GM19324 (cell line): ENCODE measurements around the gene RNF112.

Experiments
- ATAC-seq: cut with Tn5 transposase; IDR thresholded peaks from one replicate; pipeline ENCODE4 v1.9.1; 2021; ENCODE audit warnings: mild to moderate bottlenecking, moderate library complexity; ENCODE audit not compliant: unreplicated experiment, low FRiP score

RNF112 gene

DNA sequence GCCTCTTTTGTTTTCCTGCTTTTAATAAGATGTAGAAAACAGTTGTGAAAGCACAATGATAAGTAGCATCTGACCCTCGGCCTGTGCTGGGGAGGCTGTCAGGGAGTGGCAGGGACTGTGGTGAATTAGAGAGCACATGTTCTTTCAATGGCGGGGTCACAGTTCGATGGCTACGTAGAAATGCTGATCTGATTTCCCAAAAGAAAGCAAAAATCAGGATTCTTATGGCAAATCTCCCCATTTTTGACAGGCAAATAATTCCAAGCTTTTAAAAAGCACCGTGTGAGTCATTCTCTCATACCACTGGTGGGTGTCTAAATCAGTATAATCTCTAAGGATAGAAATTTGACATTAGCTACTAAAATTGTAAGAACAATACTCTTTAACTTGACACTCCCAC, 36.9 kb upstream of the RNF112 start:
- ATAC-seq: no peak

DNA sequence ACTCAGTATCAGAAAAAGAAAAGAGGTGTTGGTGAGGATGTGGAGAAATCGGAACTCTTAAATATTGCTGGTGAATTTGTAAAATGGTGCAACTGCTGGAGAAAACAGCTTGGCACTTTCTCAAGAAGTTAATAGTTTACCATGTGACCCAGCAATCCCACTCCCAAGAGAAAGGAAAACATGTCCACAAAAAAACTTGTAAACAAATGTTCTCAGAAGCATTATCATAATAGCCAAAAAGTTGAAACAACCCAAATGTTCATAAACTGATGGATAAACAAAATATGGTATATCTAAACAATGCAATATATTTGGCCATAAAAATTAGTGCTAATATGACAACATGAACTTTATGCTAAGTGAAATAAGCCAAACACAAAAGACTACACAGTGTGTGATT, 35.3 kb upstream of the RNF112 start:
- no peak for ATAC-seq

GRCh38 chr17:19376811-19377210, 34.2 kb upstream of the RNF112 start:
- ATAC-seq: no peak

GRCh38 chr17:19377602-19378415, 33.2 kb upstream of the RNF112 start:
- peak; percentile 95 for ATAC-seq

GRCh38 chr17:19378416-19379360, 32.3 kb upstream of the RNF112 start, which contains the start of gene MAPK7:
Gene MAPK7 (plus strand): TSS chr17:19378498. CDS start chr17:19378901, 403 bp downstream.
- peak; percentile 2 for ATAC-seq

GRCh38 chr17:19379361-19380065, 31.5 kb upstream of the RNF112 start:
- no peak for ATAC-seq

- ATAC-seq: no peak
Measured at GRCh38 chr17:19380481-19381301, 30.3 kb upstream of the RNF112 start.

DNA sequence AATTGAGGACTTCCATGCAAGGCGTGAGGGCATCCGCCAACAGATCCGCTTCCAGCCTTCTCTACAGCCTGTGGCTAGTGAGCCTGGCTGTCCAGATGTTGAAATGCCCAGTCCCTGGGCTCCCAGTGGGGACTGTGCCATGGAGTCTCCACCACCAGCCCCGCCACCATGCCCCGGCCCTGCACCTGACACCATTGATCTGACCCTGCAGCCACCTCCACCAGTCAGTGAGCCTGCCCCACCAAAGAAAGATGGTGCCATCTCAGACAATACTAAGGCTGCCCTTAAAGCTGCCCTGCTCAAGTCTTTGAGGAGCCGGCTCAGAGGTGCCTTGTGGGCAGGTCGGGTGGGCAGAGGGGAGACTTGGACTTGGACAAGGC, 29.7 kb upstream of the RNF112 start:
- no peak for ATAC-seq

DNA sequence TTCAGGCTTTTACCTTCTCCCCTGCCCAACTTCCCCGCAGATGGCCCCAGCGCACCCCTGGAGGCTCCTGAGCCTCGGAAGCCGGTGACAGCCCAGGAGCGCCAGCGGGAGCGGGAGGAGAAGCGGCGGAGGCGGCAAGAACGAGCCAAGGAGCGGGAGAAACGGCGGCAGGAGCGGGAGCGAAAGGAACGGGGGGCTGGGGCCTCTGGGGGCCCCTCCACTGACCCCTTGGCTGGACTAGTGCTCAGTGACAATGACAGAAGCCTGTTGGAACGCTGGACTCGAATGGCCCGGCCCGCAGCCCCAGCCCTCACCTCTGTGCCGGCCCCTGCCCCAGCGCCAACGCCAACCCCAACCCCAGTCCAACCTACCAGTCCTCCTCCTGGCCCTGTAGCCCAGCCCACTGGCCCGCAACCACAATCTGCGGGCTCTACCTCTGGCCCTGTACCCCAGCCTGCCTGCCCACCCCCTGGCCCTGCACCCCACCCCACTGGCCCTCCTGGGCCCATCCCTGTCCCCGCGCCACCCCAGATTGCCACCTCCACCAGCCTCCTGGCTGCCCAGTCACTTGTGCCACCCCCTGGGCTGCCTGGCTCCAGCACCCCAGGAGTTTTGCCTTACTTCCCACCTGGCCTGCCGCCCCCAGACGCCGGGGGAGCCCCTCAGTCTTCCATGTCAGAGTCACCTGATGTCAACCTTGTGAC, 29.1 kb upstream of the RNF112 start:
- no peak for ATAC-seq

- no peak for ATAC-seq
Measured at GRCh38 chr17:19382531-19383444, 28.2 kb upstream of the RNF112 start.

DNA sequence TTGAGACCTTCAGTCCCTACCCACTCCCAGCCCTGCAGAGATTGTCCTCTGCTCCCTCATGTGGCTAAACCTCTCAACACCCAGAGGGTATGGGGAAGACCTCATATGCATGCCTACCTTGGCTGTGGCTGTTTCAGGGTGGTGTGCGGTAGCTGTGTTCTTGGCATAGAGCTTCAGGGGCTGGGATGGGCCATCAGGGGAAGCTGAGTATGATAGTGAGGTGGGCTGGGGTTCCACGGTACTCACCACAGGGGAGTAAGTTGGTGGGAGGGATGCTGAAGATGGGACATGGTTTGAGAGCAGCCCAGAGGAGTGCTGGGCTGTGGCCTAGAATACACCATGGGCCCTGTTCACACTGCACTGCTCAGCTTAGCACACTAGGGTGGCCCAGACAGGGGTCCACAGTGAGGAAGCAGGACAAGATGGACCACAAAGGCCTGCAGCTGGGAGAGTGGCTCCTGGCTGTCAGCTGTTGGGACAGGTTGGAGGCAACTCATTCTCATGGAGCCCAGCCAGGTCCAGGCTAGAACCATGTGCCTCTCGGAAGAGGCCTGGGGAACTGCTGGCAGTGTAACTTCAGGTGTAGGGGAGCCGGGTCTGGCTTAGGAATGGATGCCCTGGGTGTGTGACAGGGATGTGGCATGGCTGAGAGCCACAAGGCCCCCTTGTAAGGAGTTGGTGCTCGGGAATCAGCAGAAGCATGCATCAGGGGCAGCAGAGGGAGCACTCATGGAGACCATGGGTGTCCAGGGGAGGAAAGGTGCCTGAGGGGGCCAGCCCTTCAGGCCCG, 27.2 kb upstream of the RNF112 start:
- no peak for ATAC-seq

GRCh38 chr17:19384723-19385391, 26.2 kb upstream of the RNF112 start:
- no peak for ATAC-seq

- no peak for ATAC-seq
Measured at GRCh38 chr17:19385521-19385983, 25.5 kb upstream of the RNF112 start.

DNA sequence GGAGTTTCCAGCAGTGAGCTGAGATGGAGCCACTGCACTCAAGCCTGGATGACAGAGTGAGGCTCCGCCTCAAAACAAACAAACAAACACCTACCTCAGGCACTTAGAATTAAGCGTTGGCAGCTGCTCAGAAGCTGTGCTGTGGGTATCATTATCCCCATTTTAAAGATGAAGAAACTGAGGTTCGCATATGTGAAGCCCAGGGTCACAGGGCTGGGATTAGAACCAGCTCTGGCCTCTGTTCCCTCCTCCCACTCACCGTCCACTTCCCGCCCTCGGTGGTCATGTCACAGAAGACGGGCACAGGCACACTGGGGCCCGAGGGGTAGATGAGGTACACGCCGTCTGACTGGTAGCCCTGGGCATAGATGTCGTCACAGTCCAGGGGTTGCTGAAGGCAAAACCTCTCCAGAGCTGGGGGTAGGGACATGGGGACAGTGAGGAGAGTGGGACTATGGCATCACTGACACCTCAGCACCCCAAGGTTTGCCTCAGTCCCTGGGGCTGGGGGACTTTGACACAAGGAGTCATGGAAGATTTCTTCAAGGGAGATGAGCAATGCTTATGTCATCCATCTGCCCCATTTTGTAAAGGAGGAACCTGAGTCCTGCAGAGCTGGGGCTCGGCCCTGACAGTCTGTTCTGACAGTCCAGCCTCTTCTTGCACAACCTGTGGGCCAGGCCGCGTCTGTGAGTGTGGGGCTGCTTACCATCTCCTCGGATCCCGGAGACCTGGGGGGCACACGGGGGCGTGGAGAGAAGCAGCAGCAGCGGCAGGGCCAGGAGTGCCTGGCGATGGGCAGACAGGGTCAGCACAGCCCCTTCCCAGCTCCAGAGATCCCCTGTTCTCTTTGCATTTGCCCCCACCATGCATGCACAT, 24.7 kb upstream of the RNF112 start:
- ATAC-seq: no peak

- ATAC-seq: no peak
Measured at GRCh38 chr17:19386974-19387920, 23.8 kb upstream of the RNF112 start, which contains the start of gene MFAP4. Gene MFAP4 (minus strand): TSS chr17:19387190. CDS start chr17:19387155, 35 bp downstream.
